Cerebellar cortex (tissue), 1 donor: ENCODE data around the gene POLG2.

ENCODE experiments used
- DNase-seq: peaks from one replicate; pipeline ENCODE4 v3.0.0-alpha.2; 2015; ENCODE audit warnings: low spot score

The POLG2 gene

DNA sequence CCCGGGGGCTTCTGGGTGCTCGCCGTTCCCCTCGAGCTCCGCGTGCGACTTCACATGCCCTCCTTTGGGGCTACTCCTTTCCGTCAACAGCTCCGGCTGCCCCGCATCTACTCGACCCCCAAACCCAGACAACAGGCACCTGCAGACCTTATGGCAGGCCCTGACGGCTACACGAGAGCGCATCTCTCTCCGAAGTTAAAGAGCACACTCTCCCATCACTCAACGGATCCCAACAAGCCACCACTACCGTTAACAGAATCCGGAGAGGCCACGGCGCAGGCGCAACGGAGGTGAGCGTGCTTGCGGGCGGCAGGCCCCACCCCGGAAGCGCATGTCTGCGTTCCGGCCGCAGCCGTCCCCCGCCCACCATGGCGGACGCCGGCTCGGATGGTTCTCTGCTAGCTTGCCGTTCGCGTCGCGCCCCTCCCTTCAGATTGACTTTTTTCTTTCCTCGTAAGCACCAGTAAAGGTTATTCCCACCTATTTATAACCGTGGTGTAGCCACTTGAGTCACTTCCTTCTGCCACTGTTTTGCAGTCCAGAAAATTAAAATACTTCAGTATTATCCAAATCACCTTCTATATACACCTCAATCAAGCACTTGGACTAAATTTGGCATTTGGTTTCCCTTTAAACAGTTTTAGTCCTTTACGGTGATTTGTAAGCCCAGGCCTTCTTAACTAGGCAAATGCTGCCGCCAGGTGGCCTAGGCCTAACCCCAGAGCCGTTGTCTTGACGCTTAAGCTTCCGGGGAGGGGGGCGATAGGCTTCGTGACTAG, at the start of gene POLG2:
TSS of gene POLG2 (minus strand) at position 269 of the 779 bp plus-strand sequence. CDS start at position 183, 86 bp downstream.
- peak; percentile 94 for DNase-seq

GRCh38 chr17:64544742-64545141, 47.9 kb upstream of the POLG2 start:
- no peak for DNase-seq

DNA sequence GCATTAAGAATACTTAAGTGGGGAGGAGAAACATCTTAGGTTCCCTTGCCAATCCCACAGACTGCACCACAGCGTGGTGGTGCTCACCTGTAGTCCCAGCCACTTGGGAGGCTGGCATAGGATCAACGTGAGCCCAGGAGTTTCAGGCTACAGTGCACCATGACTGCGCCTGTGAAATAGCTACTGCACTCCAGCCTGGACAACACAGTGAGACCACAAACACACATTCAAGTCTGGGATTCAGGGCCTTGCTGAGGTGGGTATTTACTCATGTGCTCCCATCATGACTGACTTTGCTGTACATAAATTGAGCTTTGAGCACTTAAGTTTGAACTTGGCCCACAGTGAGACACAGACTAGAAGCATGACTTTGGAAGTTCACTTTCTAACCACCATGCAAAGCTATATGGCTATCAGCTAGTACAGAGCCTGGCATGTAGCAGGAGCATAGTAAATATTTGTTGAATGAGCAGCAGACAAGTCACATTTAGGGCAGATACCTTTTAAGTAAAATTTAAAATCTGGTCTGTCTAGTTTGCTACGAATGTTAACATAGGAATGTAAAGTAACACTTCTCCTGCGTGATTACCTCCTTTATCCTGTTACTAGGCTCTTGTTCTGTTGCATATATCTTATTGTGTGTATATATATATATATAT, 43.4 kb upstream of the POLG2 start:
- DNase-seq = no peak

- DNase-seq = no peak
Measured at GRCh38 chr17:64538508-64539130, 41.8 kb upstream of the POLG2 start.

GRCh38 chr17:64537488-64537887, 40.6 kb upstream of the POLG2 start:
- DNase-seq = no peak

GRCh38 chr17:64536913-64537312, 40.1 kb upstream of the POLG2 start:
- DNase-seq = no peak

GRCh38 chr17:64535357-64535756, 38.5 kb upstream of the POLG2 start:
- DNase-seq = no peak

- DNase-seq = no peak
Measured at GRCh38 chr17:64534187-64534586, 37.3 kb upstream of the POLG2 start.

DNA sequence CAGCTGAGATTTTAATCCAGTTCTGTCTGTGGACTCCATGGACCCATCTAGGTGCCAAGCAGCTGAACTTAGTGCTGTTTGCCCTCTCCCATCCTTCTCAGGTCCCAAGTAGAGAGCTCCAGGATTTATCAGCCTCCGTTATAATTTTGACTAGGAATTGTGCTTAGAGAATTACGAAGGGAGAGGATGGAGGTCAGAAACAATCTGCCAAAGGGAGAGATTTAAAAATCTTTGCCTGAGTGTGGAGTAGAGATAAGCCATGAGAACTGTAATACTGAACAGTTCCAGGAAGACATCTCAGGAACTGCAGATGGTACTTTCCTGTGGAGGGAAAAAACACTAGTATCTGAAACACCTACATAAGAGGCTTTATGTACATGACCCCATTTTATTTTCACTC, 36.9 kb upstream of the POLG2 start:
- DNase-seq = no peak

DNA sequence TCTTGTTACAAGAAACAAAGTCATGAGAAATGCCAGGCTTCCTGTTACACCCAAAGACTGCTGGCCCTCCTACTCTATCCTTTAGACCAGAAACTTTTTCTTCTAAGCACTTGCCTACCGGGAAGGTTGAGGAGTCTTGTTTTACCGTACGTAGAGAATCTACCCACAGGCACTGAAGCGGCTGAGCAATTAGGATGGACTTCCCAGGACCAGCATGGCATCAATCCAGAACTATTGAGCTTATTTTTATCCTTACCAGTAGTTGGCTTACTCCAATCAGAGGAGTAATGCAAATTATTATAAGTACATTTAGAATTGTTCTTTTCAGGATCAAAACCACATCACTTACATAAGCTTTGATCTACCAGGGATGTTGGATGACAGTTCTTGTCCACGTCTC, 35.6 kb upstream of the POLG2 start:
- DNase-seq = no peak

DNA sequence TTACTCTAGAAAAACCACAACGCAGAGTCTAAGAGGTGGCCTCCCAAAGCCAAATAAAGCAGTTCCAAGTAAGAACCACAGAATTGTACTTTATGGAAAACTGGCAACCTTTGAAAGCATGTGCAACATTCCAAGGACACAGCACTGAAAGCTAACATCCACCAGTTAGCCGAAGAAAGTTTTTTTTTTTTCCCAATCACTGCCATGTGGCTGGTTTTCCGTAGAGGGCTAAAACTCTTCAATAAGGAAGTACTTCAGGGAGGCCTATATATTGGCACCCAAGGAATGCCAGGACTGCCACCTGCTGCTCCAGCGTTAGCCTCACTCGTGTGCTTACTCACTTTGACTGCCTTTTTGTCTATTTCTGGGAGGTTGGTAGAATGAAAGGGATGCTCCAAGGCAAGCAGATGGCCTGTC, 35.1 kb upstream of the POLG2 start:
- no peak for DNase-seq

DNA sequence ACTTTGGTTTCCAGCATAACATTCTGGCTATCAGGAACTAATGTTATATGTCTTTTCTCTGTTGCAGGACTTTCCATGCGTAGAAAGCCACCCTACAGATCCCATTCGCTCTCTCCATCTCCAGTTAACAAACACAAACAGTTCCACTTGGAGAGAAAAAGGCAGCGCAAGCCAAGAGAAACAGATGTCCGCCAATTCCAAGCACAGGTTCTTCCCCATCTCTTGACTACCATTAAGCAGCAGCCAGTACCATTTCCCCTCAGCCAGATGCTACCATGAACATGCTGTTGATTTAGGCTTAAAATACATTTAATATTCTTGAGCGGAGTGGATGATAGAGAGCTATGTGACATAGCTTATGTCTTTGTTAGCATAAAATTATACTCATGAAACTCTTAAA, 32.4 kb upstream of the POLG2 start:
- DNase-seq = no peak

- DNase-seq = no peak
Measured at GRCh38 chr17:64527914-64528313, 31.1 kb upstream of the POLG2 start.

GRCh38 chr17:64520359-64520758, 23.5 kb upstream of the POLG2 start:
- no peak for DNase-seq

DNA sequence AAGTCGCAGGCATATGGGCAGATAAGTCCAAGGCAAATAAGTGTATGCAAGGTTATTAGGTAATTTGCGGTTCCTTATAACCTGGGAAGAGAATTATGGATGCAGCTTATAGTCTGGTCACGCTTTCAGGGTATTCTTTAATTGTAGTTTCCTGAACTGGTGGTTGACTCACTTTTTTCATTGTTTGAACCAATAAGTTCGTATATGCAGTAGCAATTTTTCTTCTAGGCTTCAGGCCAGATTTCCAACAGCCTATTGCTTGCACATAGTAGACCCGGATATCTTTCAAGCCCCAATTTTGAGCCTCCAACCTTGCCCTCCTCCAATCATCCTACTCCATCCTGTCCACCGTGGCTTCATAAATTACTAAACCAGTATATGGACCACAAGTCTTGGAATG, 22.7 kb upstream of the POLG2 start:
- DNase-seq = no peak

DNA sequence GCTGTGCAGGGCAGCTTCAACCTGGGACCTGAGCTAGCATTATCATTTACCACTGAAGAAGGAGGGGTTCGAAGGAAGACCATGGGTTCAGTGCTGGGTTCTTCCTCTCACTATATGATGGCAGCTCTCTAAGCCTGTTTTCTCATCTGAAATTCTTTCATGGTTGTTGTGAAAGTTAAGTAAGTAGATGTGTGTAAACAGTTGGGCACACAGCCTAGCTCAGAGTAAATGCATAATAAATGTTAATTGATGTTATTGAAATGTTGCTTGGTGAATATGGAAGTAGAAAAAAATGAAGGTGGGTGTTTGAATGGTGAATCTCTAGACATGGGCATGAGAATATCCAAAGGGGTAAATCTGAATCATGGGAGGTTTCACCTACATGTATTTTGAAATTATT, 19.0 kb upstream of the POLG2 start:
- no peak for DNase-seq

GRCh38 chr17:64515419-64515818, 18.6 kb upstream of the POLG2 start:
- DNase-seq = no peak

DNA sequence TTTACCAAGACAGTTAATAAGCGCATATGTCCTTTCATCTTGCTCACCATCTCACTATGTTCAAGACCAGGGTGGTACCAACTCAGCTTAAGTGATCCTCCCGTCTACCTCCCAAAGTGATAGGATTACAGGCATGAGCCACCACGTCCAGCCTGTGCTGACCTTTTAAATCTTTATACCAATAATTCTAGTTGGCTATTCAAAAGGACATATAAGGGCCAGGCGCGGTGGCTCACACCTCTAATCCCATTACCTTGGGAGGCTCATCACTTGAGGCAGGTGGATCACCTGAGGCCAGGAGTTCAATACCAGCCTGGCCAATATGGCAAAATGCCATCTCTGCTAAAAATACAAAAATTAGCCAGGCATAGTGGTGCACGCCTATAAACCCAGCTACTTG, 12.3 kb upstream of the POLG2 start:
- no peak for DNase-seq

DNA sequence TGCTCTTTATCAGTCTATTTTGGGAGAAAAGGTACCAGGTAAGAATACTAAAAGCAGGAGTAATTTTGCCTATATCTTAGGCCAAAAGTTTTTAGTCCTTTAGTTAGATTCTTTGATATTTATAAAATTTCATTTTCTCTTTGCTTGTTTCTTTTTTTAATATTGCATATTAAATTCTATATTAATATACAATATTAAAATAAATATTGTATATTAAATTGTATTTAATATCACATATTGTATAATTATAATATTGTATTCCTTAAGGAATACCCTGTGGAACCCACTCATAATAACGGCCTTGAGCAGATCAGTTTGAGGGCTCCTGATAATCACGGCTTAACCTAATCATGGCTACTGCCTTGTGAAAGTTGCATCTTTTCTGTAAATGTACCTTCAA, 11.8 kb upstream of the POLG2 start:
- no peak for DNase-seq

DNA sequence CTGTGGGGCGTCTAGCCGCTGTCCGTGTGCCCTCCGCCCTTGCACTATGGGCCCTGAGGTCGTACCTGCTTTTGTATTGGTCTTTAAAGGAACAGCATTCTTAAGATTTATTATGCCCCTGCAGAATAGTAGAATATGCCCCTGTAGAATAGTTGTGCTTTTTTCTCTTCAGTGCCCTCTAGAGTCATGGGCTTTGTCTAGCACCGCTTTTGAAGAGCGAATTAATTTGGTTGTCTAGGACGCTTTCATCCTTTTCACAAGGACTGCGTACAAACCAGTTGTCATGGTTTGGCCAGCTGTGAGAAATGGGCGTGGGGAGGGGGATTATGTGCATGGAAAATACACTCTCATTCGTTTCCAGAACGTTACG, 10.5 kb upstream of the POLG2 start:
- peak; percentile 70 for DNase-seq

GRCh38 chr17:64506576-64507412, 9.9 kb upstream of the POLG2 start, which contains the start of gene CEP95:
Gene CEP95, plus strand, starts transcription at chr17:64506977. Its CDS starts 121 bp downstream, at chr17:64507098.
- peak; percentile 97 for DNase-seq

DNA sequence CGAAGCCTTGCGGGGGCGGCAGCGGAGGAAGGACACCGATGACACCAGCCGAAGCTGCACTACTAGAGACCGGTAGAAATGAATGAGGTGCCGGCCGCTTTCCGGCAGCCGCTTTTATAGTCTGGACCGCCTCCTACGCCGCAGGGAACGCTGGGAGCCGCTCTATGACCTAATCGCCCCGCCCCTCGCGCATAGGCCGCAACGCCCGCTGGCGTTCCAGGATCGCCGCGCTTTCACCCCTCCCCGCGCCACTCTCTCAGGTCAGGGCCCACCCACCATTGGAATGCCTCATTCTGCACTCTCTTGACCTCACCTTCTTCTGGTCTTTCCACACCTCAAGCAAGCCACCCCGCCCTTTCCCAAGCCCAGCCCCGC, 9.3 kb upstream of the POLG2 start, which contains the start of gene DDX5:
TSS of gene DDX5 (minus strand) at position 89 of the 375 bp plus-strand sequence. CDS start 170 bp downstream, outside the sequence.
- DNase-seq = peak; percentile 97
